Esophagus muscularis mucosa (tissue), 4 donors: ENCODE measurements around the gene CLBA1.

Source experiments
- EP300 ChIP-seq: sonication (generic); formaldehyde crosslinking; IDR thresholded peaks from one replicate; pipeline ENCODE4 v1.6.1; 2017; ENCODE audit warnings: antibody characterized with exemption
- POLR2A ChIP-seq: fragments of 450-650 bp; IDR thresholded peaks from one replicate; pipeline ENCODE4 v1.6.1; 2017; ENCODE audit warnings: antibody characterized with exemption, moderate library complexity, mild to moderate bottlenecking, low read depth
- POLR2AphosphoS5 ChIP-seq, 2 donors: sonication (generic); formaldehyde crosslinking; IDR thresholded peaks; one replicate each; pipeline ENCODE4 v1.6.1; 2017; ENCODE audit warnings: antibody characterized with exemption in 2 of 2
- TF ChIP-seq, protein P1 (sequence below), 3 experiments: fragments of 200-600 bp in 2 of 3; fragments of 450-650 bp in 1 of 3; sonication (generic) in 2 of 3; IDR thresholded peaks; one replicate each; pipeline ENCODE4 v1.5.1; 2017 to 2019; ENCODE audit warnings: antibody characterized with exemption in 3 of 3, mild to moderate bottlenecking in 2 of 3, moderate library complexity in 1 of 3

DNA sequence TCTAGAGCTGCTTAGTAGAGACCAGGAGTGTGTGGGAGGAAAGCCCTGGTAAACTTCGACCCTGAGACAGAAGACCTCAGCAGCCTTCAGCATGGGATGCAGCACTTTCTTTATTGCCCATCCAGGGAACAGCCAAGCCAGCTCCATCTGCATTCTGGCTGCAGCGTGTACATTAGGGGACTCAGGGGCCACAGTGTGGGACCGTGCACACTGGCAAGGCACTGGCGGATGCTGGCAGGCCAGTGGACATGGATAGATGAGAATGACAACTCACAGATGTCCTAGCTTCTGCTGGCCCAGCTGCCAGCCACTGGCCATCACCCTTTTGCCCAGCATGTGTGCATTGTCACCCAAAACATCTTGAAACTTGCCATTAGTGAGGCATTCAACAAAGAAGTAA is 48.4 kb upstream of the CLBA1 start:
- TF ChIP-seq POLR2AphosphoS5 (IDR thresholded peaks at IDR 0.05) = no peak
- TF ChIP-seq, protein P1, sequence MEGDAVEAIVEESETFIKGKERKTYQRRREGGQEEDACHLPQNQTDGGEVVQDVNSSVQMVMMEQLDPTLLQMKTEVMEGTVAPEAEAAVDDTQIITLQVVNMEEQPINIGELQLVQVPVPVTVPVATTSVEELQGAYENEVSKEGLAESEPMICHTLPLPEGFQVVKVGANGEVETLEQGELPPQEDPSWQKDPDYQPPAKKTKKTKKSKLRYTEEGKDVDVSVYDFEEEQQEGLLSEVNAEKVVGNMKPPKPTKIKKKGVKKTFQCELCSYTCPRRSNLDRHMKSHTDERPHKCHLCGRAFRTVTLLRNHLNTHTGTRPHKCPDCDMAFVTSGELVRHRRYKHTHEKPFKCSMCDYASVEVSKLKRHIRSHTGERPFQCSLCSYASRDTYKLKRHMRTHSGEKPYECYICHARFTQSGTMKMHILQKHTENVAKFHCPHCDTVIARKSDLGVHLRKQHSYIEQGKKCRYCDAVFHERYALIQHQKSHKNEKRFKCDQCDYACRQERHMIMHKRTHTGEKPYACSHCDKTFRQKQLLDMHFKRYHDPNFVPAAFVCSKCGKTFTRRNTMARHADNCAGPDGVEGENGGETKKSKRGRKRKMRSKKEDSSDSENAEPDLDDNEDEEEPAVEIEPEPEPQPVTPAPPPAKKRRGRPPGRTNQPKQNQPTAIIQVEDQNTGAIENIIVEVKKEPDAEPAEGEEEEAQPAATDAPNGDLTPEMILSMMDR (IDR thresholded peaks at IDR 0.05) = no peak
- TF ChIP-seq POLR2A = no peak
- no peak for TF ChIP-seq EP300
